ENCODE data around the gene MRPS35.
A peak's percentile ranks its signal among the peaks of the same experiment; 100 is the strongest.

The MRPS35 gene

DNA sequence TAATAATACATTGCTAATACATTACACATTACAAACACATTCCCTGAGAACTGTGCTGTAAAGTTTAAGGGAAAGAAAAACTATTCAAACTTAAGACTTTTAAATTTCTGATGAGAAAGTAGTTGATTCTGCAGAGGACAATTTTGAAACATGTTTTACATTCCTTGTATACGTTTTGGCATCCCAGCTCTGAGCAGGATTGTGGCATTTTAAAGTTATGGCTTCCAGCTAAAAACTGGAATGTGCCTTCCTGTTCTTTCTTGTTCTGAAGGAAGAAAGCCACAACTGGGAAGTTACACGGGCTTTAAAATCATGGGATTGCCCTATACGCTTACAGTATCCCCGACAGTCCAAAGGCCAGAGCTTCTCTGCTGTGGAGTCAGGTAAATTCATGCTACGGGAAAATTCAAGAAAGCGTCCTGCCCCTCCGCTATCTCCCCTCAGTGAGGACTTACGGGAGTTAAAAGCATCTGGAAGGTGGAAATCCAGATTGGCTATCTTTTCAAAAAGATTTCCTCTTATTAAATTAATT lies 58.6 kb downstream of the MRPS35 start:
- DNase-seq (ENCODE audit: extremely low spot score, insufficient read length, low read depth) (no peak), FAIRE-seq (no peak)

DNA sequence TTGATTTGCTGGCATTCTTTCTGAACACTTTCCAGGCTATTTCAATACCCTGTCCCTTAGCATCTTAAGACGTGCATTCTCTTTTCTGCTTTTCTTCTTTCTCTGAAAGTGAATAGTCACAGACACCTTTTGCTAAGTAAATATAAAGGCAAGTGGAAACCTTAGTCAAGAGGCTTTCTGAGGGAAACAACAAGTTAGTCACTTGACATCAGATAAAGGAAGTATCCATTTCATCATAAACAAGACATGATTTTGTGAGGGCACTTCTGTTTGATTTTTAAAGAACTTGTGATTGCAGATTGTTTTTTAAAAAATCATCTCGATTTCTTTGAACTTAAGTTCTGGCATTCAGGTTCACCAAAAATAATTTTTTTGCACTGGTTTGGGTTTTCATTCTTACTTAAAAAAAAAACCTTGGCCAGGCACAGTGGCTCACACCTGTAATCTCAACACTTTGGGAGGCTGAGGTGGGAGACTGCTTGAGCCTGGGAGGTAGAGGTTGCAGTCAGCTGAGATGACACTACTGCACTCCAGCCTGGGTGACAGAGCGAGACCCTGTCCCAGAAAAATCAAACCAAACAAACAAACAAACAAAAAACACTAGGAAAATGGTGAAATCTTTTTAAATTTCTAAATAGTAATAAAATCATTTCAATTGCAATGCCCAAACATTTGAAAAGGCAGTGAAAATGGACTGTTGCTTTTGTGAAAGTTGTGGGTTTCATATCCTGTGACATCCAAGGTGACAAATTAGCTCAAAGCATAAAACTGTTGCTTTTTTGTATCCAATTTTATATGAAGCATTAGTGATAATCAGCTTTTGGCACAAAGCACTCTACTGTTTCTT lies 61.1 kb downstream of the MRPS35 start:
- FAIRE-seq (peak; percentile 69), DNase-seq (ENCODE audit: extremely low spot score, insufficient read length, low read depth) (no peak)

DNA sequence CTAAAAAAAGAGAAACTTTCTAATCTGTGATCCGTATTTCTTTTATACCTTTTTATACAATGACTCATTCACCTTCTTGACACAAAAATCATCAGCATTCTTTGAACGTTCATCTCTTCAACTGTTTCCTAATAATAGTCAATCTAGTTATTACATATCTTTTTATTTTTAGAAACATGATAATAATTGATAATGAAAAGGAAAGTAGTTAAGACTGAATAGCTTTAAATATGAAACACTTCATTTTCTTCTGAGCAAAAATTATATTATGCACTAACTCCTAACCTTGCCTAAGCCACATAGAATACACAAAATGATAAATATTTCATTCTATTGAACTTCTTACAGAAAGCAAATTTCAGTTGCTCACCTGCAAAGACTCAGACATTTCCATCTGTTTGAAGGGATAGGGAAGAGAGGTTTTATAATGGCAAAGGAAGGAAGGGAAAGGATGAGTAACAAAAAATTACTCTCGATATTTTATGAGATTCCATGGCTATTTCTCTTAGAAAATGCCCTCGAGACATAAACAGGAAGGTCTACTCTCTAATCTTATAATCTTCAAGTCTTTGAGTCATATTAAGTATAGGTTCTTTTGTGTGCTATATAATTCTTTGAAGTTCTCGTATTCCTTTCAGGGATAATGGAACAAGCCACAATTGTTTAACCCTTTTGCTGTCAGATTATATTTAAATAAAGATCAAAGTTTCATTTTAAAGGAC lies 61.9 kb downstream of the MRPS35 start:
- DNase-seq (ENCODE audit: extremely low spot score, insufficient read length, low read depth) (no peak), FAIRE-seq (no peak)

DNA sequence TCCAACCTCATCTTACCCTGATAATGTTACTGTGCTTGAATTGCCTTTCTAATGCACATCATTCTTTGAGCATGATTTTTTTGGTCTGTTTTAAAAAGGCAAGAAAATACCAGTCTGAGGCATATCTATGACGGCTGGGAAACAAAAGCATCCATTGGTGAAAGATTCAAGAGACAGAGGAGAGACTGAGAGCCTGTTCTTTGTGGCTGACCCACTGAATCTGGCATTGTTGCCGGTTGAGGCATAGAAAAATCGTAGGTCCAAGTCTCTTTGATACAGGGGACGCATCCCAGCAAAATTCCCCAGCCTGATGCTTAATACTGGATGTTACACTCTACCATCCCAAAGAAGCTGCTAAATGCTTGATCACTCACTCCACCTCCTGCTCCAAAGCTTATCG lies 66.5 kb downstream of the MRPS35 start:
- FAIRE-seq (no peak), DNase-seq (ENCODE audit: extremely low spot score, insufficient read length, low read depth) (no peak)

DNA sequence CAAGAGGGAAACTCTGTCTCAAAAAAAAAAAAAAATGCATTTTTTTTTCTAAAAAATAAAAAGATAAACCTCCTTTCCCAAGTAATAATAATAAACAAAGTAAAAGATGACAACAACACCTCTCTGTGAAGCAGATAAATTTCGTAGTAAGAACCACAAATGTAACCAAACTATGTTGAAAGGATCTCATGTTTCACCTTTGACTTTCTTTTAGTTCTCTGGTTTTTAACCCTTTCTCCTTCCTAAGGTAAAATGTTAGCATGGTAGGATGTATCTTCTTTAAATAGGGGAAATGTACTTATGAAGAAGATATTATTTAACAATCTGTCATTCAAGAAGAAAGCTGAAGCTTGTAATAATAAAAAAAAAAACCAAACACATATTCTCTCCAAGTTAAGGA lies 67.6 kb downstream of the MRPS35 start:
- FAIRE-seq (no peak), DNase-seq (ENCODE audit: extremely low spot score, insufficient read length, low read depth) (no peak)

- DNase-seq (ENCODE audit: extremely low spot score, insufficient read length, low read depth) = peak; percentile 11
- FAIRE-seq = peak; percentile 24
Measured at GRCh38 chr12:27779416-27779919, 68.8 kb downstream of the MRPS35 start.

- DNase-seq (ENCODE audit: extremely low spot score, insufficient read length, low read depth) = peak; percentile 53
- peak; percentile 46 for FAIRE-seq
Measured at GRCh38 chr12:27779920-27780611, 69.4 kb downstream of the MRPS35 start, which contains the start of the genes KLHL42 and MANSC4. Gene KLHL42 (plus strand): TSS chr12:27780233. CDS start chr12:27780331, 98 bp downstream. Gene MANSC4 (minus strand): TSS chr12:27780236. CDS start chr12:27771276, 8,960 bp downstream.

GRCh38 chr12:27780612-27781408 lies 70.2 kb downstream of the MRPS35 start:
- FAIRE-seq (no peak), DNase-seq (ENCODE audit: extremely low spot score, insufficient read length, low read depth) (peak; percentile 11)

GRCh38 chr12:27781680-27782079 lies 71.0 kb downstream of the MRPS35 start:
- DNase-seq (ENCODE audit: extremely low spot score, insufficient read length, low read depth) = no peak
- no peak for FAIRE-seq

DNA sequence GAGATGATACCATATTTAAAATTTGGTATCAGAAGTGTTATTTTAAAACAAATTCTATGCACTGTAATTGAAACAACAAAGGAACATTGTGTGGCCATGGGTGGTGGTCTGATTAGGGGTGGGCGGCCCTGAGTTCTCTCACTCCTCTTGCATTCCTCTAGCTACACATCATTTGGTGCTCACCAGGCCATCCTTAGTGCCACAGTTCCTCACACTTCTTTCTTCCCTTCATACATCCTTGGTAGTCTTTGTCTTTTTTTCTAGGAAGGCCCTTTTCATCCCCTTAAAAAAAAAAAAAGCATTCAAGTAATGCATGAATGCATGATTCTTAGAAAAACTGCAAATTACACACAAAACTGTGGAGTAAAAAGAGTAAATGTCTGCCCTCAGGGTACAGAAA lies 71.8 kb downstream of the MRPS35 start:
- FAIRE-seq (no peak), DNase-seq (ENCODE audit: extremely low spot score, insufficient read length, low read depth) (no peak)

GRCh38 chr12:27785882-27786570 lies 75.4 kb downstream of the MRPS35 start:
- no peak for DNase-seq (ENCODE audit: extremely low spot score, insufficient read length, low read depth)
- FAIRE-seq = no peak

GRCh38 chr12:27787559-27787958 lies 76.9 kb downstream of the MRPS35 start:
- DNase-seq (ENCODE audit: extremely low spot score, insufficient read length, low read depth) = no peak
- no peak for FAIRE-seq

- DNase-seq (ENCODE audit: extremely low spot score, insufficient read length, low read depth) = no peak
Measured at GRCh38 chr12:27790179-27790578, 79.5 kb downstream of the MRPS35 start.

GRCh38 chr12:27794818-27795584 lies 84.4 kb downstream of the MRPS35 start:
- FAIRE-seq = no peak

More at GRCh38 chr12:27790179-27790578, 79.5 kb downstream of the MRPS35 start:
- no peak for FAIRE-seq

DNA sequence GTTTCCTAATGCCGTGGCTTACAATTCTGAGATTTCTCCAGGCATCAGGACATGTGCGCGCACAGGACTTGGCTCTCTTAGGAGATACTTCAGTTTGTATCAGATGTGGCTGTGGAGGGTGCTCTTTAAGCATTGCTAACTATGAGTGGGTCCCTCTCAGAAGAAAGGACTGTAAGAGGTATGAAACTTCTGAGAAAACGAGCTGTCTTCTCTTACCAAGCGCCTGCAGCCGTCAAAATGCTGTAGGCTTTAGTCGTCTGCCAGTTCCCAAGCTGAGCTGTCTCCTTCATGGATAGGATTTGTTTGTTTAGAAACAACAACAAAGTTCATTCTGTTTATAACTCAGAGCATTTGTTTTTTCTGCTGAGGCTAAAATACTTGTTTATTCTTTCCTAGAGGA lies 85.5 kb downstream of the MRPS35 start:
- DNase-seq (ENCODE audit: extremely low spot score, insufficient read length, low read depth) (no peak), FAIRE-seq (no peak)

More at GRCh38 chr12:27794818-27795584, 84.4 kb downstream of the MRPS35 start:
- no peak for DNase-seq (ENCODE audit: extremely low spot score, insufficient read length, low read depth)

DNA sequence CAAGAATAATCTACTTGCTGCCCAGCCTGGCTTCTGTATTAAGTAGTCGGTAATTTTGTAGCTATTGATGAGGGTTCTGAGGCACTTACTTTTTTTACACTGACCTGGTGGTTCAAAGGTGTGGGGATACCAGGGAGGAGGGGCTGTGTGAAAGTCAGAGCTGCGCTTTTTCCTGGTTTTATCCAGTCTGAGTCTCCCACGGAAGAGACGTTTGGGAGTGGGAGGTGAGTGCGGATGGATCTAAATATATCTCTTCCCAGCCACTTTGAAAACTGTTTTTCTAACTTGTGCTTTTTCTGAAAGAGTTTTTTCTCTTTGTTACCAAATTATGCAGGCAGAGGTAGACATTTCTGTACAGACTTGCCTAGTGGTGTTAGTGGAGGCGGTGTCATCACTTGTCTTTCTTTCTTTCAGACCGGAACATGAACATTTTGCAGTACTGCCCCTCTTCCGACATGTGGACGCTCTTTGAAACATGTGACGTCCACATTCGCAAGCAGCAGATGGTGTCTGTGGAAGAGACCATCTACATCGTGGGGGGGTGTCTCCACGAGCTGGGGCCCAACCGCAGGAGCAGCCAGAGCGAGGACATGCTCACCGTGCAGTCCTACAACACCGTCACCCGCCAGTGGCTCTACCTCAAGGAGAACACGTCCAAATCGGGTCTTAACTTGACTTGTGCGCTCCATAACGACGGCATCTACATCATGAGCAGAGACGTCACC lies 86.8 kb downstream of the MRPS35 start:
- no peak for FAIRE-seq
- DNase-seq (ENCODE audit: extremely low spot score, insufficient read length, low read depth) = no peak

DNA sequence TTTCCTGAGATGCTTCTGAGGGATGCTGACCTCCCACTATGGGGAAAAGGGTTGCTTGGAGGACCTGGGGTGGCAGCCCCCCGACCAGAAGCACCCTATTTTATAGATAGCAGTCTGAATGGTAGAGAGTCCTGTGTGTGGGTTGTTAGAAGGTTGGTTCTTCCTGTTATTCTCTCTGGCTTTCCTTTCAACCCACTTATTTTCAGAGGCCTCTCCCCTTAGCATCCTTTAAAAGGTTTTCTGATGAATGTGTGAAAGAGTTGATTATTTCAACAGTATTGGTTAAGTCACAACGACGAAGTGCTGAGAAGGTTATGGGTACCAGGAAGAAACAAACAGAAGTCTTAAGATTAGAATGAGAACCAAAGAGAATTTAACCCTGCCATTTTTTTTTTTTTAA lies 90.2 kb downstream of the MRPS35 start:
- FAIRE-seq = no peak
- no peak for DNase-seq (ENCODE audit: extremely low spot score, insufficient read length, low read depth)

Data from GM18507 (cell line).